Endodermal cell (in vitro differentiated cells): ENCODE measurements around the gene ALOX15B. TPM values are rescaled to one million over a fixed set of nuclear protein-coding genes. Genes with fewer than 3 reads are reported as not detected.
"Not testable (repeated sequence)": the region's sequence is repeated elsewhere in the genome, so short reads cannot be mapped to it uniquely, and the experiment has no call there.

Experiments
- DNase-seq: peaks from one replicate; pipeline ENCODE4 v3.0.0-alpha.2; 2017
- H3K27ac ChIP-seq: 2 replicates; pipeline ENCODE4 v1.5.1; 2013; ENCODE audit warnings: mild to moderate bottlenecking, low read depth, low read length, moderate library complexity
- H3K27me3 ChIP-seq: 2 replicates; pipeline ENCODE4 v1.6.1; 2013; ENCODE audit warnings: mild to moderate bottlenecking, low read length, moderate library complexity; ENCODE audit not compliant: insufficient read depth, control insufficient read depth, poor library complexity, severe bottlenecking
- H3K36me3 ChIP-seq: 2 replicates; pipeline ENCODE4 v1.7.0; 2013; ENCODE audit warnings: mild to moderate bottlenecking, low read length, moderate library complexity; ENCODE audit not compliant: control insufficient read depth, insufficient read depth
- H3K4me1 ChIP-seq: one replicate; pipeline ENCODE4 v1.7.0; 2013; ENCODE audit warnings: low read length; ENCODE audit not compliant: control insufficient read depth, insufficient read depth
- H3K4me3 ChIP-seq: 2 replicates; pipeline ENCODE4 v1.5.1; 2013; ENCODE audit warnings: mild to moderate bottlenecking, low read length, moderate library complexity
- H3K9ac ChIP-seq: 2 replicates; pipeline ENCODE4 v1.6.1; 2013; ENCODE audit warnings: mild to moderate bottlenecking, low read length, moderate library complexity; ENCODE audit not compliant: poor library complexity, severe bottlenecking; ENCODE audit errors: extremely low read depth
- H3K9me3 ChIP-seq: 2 replicates; pipeline ENCODE4 v1.6.1; 2013; ENCODE audit warnings: mild to moderate bottlenecking, low read length, moderate library complexity; ENCODE audit not compliant: control insufficient read depth
- H3K27ac Mint-ChIP-seq: 2 replicates; pipeline ENCODE4 v1.8.0; 2020; ENCODE audit warnings: mixed read lengths
- H3K27me3 Mint-ChIP-seq: 2 replicates; pipeline ENCODE4 v1.8.0; 2021; ENCODE audit warnings: mild to moderate bottlenecking, mixed read lengths; ENCODE audit not compliant: insufficient read depth
- H3K36me3 Mint-ChIP-seq: 2 replicates; pipeline ENCODE4 v1.8.0; 2020; ENCODE audit warnings: low read depth, mixed read lengths
- H3K4me1 Mint-ChIP-seq: 2 replicates; pipeline ENCODE4 v1.8.0; 2020; ENCODE audit warnings: mixed read lengths
- H3K4me3 Mint-ChIP-seq: 2 replicates; pipeline ENCODE4 v1.8.0; 2020; ENCODE audit warnings: mild to moderate bottlenecking, moderate library complexity, mixed read lengths
- H3K9me3 Mint-ChIP-seq: 2 replicates; pipeline ENCODE4 v1.8.0; 2020; ENCODE audit warnings: mild to moderate bottlenecking, mixed read lengths
- CTCF ChIP-seq: fragments of 200-600 bp; sonication (generic); conservative IDR thresholded peaks from 2 replicates; pipeline ENCODE4 v1.5.0; 2021; ENCODE audit warnings: antibody characterized with exemption, mild to moderate bottlenecking
- WGBS, 2 experiments: methylation state at CpG; one replicate each; pipeline versions ENCODE4 v1.1.5 to v1.1.7; 2013; ENCODE audit warnings: missing lambda C conversion rate in 2 of 2, mixed read lengths in 1 of 2; ENCODE audit not compliant: insufficient coverage in 1 of 2, insufficient read length in 1 of 2; 5-methylcytosine and 5-hydroxymethylcytosine counted together
- total RNA-seq, 2 donors: library from RNA; stranded (reverse); fragmentation: NEBNext Ultra II Directional in 1 of 2; extraction: Animal tissue kit (Norgen Biotek cat#: 25700) in 1 of 2; gene quantifications; 2 replicates in 1 of 2; 3 replicates in 1 of 2; pipeline ENCODE4 v1.2.1, GENCODE V29; 2021

Gene ALOX15B
- total RNA-seq, 2 donors from 2014 or later: not detected

GRCh38 chr17:8021565-8022359 lies 17.1 kb upstream of the ALOX15B start:
- no peak for TF ChIP-seq CTCF
- peaks cover 5% of the 10 kb centered on the region for H3K4me1 ChIP-seq
- no peak overlapping the region for H3K4me3 Mint-ChIP-seq
- H3K4me3 ChIP-seq: no peak overlapping the region
- no peak overlapping the region for H3K27ac Mint-ChIP-seq
- peaks cover 7% of the 10 kb centered on the region for H3K27me3 Mint-ChIP-seq
- no peak overlapping the region for H3K9ac ChIP-seq
- H3K4me1 Mint-ChIP-seq: peaks cover 14% of the 10 kb centered on the region
- no peaks in the 10 kb centered on the region for H3K9me3 ChIP-seq
- no peak for DNase-seq
- H3K9me3 Mint-ChIP-seq: no peaks in the 10 kb centered on the region
- WGBS, 2 experiments: 96 to 98% methylated on average over 11 to 13 of the region's 13 CpGs
- no peaks in the 10 kb centered on the region for H3K36me3 Mint-ChIP-seq
- H3K27ac ChIP-seq: no peak overlapping the region
- peaks cover 11% of the 10 kb centered on the region for H3K27me3 ChIP-seq
- H3K36me3 ChIP-seq: no peaks in the 10 kb centered on the region

GRCh38 chr17:8022360-8023003 lies 16.4 kb upstream of the ALOX15B start:
- Mint-ChIP-seq H3K27ac (no peak overlapping the region), H3K4me3 (no peak overlapping the region), H3K36me3 (no peaks in the 10 kb centered on the region), H3K27me3 (peaks cover 14% of the 10 kb centered on the region), H3K9me3 (no peaks in the 10 kb centered on the region), H3K4me1 (peaks cover 14% of the 10 kb centered on the region)
- Histone ChIP-seq H3K4me1 (peaks cover 3% of the 10 kb centered on the region), H3K9me3 (no peaks in the 10 kb centered on the region), H3K36me3 (no peaks in the 10 kb centered on the region), H3K27me3 (peaks cover 17% of the 10 kb centered on the region), H3K4me3 (no peak overlapping the region), H3K27ac (no peak overlapping the region), H3K9ac (no peak overlapping the region)
- WGBS, 2 experiments: 74 to 83% methylated on average over 4 of the region's 4 CpGs
- no peak for TF ChIP-seq CTCF
- no peak for DNase-seq

- not testable (repeated sequence) for H3K4me3 Mint-ChIP-seq, H3K4me1 Mint-ChIP-seq, H3K4me3 ChIP-seq, H3K27ac Mint-ChIP-seq, H3K9me3 ChIP-seq, H3K36me3 ChIP-seq, H3K9me3 Mint-ChIP-seq, H3K36me3 Mint-ChIP-seq, H3K9ac ChIP-seq, DNase-seq, H3K27ac ChIP-seq, H3K4me1 ChIP-seq
- H3K27me3 Mint-ChIP-seq: peaks cover 28% of the 10 kb centered on the region
- WGBS, 2 experiments: 83 to 95% methylated on average over 4 to 5 of the region's 6 CpGs
- H3K27me3 ChIP-seq: peaks cover 33% of the 10 kb centered on the region
Observed at GRCh38 chr17:8024161-8024560, 14.7 kb upstream of the ALOX15B start.
